Choroid plexus epithelial cell (primary cell): ENCODE results near the gene PEX7.
A peak's percentile ranks its signal among the peaks of the same experiment; 100 is the strongest.
"Not testable (repeated sequence)": the region's sequence is repeated elsewhere in the genome, so short reads cannot be mapped to it uniquely, and the experiment has no call there.

Experiments used
- DNase-seq: peaks from one replicate; pipeline ENCODE4 v3.0.0-alpha.2; 2010; ENCODE audit warnings: low read depth
- H3K4me3 ChIP-seq: 2 replicates; pipeline ENCODE4 v1.5.1; 2011; ENCODE audit warnings: low read depth, mild to moderate bottlenecking, control low read depth, low read length, moderate library complexity
- CTCF ChIP-seq: conservative IDR thresholded peaks from 2 replicates; pipeline ENCODE4 v1.5.1; 2011; ENCODE audit warnings: low read depth, mild to moderate bottlenecking, control low read depth, inconsistent platforms, low read length, moderate library complexity

PEX7 gene

GRCh38 chr6:136901212-136901784 is 78.9 kb downstream of the PEX7 start:
- TF ChIP-seq CTCF, result no peak
- DNase-seq, result no peak
- H3K4me3 ChIP-seq, result no peak overlapping the region

- H3K4me3 ChIP-seq, DNase-seq: not testable (repeated sequence)
Measured at GRCh38 chr6:136904477-136904876, 82.1 kb downstream of the PEX7 start.

GRCh38 chr6:136914947-136915346 is 92.6 kb downstream of the PEX7 start:
- H3K4me3 ChIP-seq, result no peak overlapping the region
- TF ChIP-seq CTCF, result no peak
- no peak for DNase-seq

- no peak for DNase-seq
Measured at GRCh38 chr6:136918706-136919105, 96.3 kb downstream of the PEX7 start.

GRCh38 chr6:136920216-136920615 is 97.8 kb downstream of the PEX7 start:
- no peak for DNase-seq
- no peak for TF ChIP-seq CTCF
- no peak overlapping the region for H3K4me3 ChIP-seq

More at GRCh38 chr6:136918706-136919105, 96.3 kb downstream of the PEX7 start:
- H3K4me3 ChIP-seq, result no peak overlapping the region
- no peak for TF ChIP-seq CTCF

- peak; percentile 34 for DNase-seq
- H3K4me3 ChIP-seq, result peak overlapping the region; percentile 48
- TF ChIP-seq CTCF, result no peak
Measured at GRCh38 chr6:136920671-136921380, 98.4 kb downstream of the PEX7 start.

GRCh38 chr6:136921381-136921935 is 99.1 kb downstream of the PEX7 start:
- TF ChIP-seq CTCF, result no peak
- no peak for DNase-seq
- peak overlapping the region; percentile 48 for H3K4me3 ChIP-seq
